Progenitor cell of endocrine pancreas (in vitro differentiated cells): Measurements from ENCODE around the gene ENTR1. TPM values are rescaled to one million over a fixed set of nuclear protein-coding genes. Genes with fewer than 3 reads are reported as not detected.

Experiments
- DNase-seq: peaks from one replicate; pipeline ENCODE4 v3.0.0; 2021; ENCODE audit warnings: low spot score; ENCODE audit not compliant: unreplicated experiment
- H3K27ac Mint-ChIP-seq: 2 replicates; pipeline ENCODE4 v1.8.0; 2021; ENCODE audit warnings: mild to moderate bottlenecking, moderate library complexity, mixed read lengths
- H3K27me3 Mint-ChIP-seq: 2 replicates; pipeline ENCODE4 v1.8.0; 2021; ENCODE audit warnings: mixed read lengths
- H3K36me3 Mint-ChIP-seq: 2 replicates; pipeline ENCODE4 v1.8.0; 2022; ENCODE audit warnings: mixed read lengths; ENCODE audit not compliant: insufficient read depth
- H3K4me1 Mint-ChIP-seq: 2 replicates; pipeline ENCODE4 v1.8.0; 2021; ENCODE audit warnings: low read depth, mixed read lengths
- H3K4me3 Mint-ChIP-seq: 2 replicates; pipeline ENCODE4 v1.8.0; 2021; ENCODE audit warnings: low read depth, mild to moderate bottlenecking, moderate library complexity, mixed read lengths
- H3K9me3 Mint-ChIP-seq: 2 replicates; pipeline ENCODE4 v1.8.0; 2021; ENCODE audit warnings: low read depth, mixed read lengths
- CTCF ChIP-seq: fragments of 200-600 bp; sonication (generic); IDR thresholded peaks from one replicate; pipeline ENCODE4 v1.5.0; 2021; ENCODE audit warnings: antibody characterized with exemption, mild to moderate bottlenecking; ENCODE audit not compliant: unreplicated experiment
- total RNA-seq: library from RNA; stranded (reverse); gene quantifications from 2 replicates; pipeline ENCODE4 v1.2.1, GENCODE V29; 2021

The ENTR1 gene
- total RNA-seq, 1 donor from 2014 or later = 70.9 TPM

- Mint-ChIP-seq H3K27me3 (no peaks in the 10 kb centered on the region), H3K4me1 (peaks cover 2% of the 10 kb centered on the region), H3K9me3 (no peaks in the 10 kb centered on the region), H3K4me3 (no peak within 1 kb of the TSS), H3K36me3 (no peaks in the 10 kb centered on the region), H3K27ac (no peak within 1 kb of the TSS)
- TF ChIP-seq CTCF = no peak
- no peak for DNase-seq
Observed at GRCh38 chr9:136373300-136374182, 36.9 kb downstream of the ENTR1 start, which contains the start of gene CARD9. TSS of gene CARD9 (minus strand) at chr9:136373669. CDS start at chr9:136372078, 1,591 bp downstream.

GRCh38 chr9:136372561-136373299 is 37.7 kb downstream of the ENTR1 start:
- H3K27ac Mint-ChIP-seq = no peak overlapping the region
- H3K36me3 Mint-ChIP-seq = no peaks in the 10 kb centered on the region
- no peak for DNase-seq
- H3K4me3 Mint-ChIP-seq = no peak overlapping the region
- peaks cover 2% of the 10 kb centered on the region for H3K4me1 Mint-ChIP-seq
- TF ChIP-seq CTCF = peak; percentile 16
- no peaks in the 10 kb centered on the region for H3K9me3 Mint-ChIP-seq
- no peaks in the 10 kb centered on the region for H3K27me3 Mint-ChIP-seq

- Mint-ChIP-seq H3K36me3 (no peaks in the 10 kb centered on the region), H3K27ac (no peak overlapping the region), H3K4me3 (no peak overlapping the region), H3K4me1 (peaks cover 2% of the 10 kb centered on the region), H3K9me3 (no peaks in the 10 kb centered on the region), H3K27me3 (no peaks in the 10 kb centered on the region)
- DNase-seq = no peak
- no peak for TF ChIP-seq CTCF
Observed at GRCh38 chr9:136372006-136372405, 38.4 kb downstream of the ENTR1 start.

- TF ChIP-seq CTCF = no peak
- H3K9me3 Mint-ChIP-seq = no peaks in the 10 kb centered on the region
Observed at GRCh38 chr9:136371533-136371880, 38.9 kb downstream of the ENTR1 start.

GRCh38 chr9:136370687-136371532 is 39.5 kb downstream of the ENTR1 start:
- H3K27ac Mint-ChIP-seq = no peak overlapping the region
- DNase-seq = no peak
- H3K27me3 Mint-ChIP-seq = no peaks in the 10 kb centered on the region
- no peak for TF ChIP-seq CTCF
- H3K9me3 Mint-ChIP-seq = no peaks in the 10 kb centered on the region
- no peak overlapping the region for H3K4me3 Mint-ChIP-seq
- H3K4me1 Mint-ChIP-seq = peaks cover 2% of the 10 kb centered on the region
- no peaks in the 10 kb centered on the region for H3K36me3 Mint-ChIP-seq

More at GRCh38 chr9:136371533-136371880, 38.9 kb downstream of the ENTR1 start:
- Mint-ChIP-seq H3K27ac (no peak overlapping the region), H3K4me3 (no peak overlapping the region), H3K27me3 (no peaks in the 10 kb centered on the region), H3K4me1 (peaks cover 2% of the 10 kb centered on the region), H3K36me3 (no peaks in the 10 kb centered on the region)
- no peak for DNase-seq
